ENCODE measurements around the gene F2RL3.

F2RL3 gene

DNA sequence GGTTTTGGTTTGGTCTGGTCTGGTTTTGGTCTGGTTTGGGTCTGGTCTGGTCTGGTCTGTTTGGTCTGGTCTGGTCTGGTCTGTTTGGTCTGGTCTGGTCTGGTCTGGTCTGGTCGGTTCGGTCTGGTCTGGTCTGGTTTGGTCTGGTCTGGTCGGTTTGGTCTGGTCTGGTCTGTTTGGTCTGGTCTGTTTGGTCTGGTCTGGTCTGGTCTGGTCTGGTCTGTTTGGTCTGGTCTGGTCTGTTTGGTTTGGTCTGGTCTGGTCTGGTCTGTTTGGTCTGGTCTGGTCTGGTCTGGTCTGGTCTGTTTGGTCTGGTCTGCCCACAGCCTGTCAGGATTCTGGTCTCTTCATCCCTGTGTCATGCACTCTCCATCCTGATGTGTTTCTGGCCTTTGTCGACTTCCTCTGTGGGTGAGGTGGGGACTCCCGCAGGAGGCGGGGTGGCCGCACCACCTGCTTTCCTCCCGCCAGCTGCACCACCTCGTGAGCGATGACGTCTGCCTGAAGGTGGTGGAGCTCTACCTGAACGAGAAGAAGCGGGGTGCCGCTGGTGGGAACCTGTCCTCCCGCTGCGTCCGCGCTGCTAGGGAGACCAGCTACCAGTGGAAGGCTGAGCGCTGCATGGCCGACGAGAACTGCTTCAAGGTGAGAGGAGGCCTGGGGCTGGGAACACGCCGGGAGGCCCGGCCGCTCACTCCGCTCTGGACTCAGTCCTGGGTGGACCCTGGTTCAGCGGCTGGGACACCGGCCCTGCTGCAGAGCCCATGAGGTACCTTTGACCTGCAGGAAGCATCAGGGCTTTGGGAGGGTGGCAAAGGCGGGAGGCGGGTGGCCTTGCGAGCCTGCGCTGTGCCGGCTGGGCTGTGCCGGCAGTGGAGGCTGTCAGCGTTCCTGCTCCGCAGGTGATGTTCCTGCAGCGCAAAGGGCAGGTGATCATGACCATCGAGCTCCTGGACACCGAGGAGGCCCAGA lies 12.9 kb upstream of the F2RL3 start:
- no peak for DNase-seq

DNA sequence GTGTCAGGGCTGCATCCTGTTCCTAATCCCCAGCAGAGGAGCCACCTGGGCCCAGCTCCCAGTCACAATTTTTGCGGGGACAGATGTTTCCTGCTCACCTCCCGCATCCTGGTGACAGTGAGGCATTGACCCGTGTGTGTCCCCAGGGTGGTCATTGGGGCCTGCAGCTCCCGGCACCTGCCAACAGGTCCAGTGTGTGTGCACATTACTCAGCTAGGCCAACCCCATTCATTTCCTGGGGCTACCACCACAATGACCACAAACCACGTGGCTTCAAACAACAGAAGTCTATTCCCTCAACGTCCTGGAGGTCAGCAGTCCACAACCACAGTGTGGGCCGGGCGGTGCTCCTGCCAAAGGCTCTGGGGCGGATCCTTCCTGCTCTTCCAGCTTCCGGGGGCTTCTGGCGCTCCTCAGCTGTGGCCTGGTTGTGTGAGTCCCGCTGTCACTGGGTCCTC lies 11.9 kb upstream of the F2RL3 start:
- DNase-seq: no peak

GRCh38 chr19:16877581-16877980 lies 11.2 kb upstream of the F2RL3 start:
- no peak for DNase-seq

DNA sequence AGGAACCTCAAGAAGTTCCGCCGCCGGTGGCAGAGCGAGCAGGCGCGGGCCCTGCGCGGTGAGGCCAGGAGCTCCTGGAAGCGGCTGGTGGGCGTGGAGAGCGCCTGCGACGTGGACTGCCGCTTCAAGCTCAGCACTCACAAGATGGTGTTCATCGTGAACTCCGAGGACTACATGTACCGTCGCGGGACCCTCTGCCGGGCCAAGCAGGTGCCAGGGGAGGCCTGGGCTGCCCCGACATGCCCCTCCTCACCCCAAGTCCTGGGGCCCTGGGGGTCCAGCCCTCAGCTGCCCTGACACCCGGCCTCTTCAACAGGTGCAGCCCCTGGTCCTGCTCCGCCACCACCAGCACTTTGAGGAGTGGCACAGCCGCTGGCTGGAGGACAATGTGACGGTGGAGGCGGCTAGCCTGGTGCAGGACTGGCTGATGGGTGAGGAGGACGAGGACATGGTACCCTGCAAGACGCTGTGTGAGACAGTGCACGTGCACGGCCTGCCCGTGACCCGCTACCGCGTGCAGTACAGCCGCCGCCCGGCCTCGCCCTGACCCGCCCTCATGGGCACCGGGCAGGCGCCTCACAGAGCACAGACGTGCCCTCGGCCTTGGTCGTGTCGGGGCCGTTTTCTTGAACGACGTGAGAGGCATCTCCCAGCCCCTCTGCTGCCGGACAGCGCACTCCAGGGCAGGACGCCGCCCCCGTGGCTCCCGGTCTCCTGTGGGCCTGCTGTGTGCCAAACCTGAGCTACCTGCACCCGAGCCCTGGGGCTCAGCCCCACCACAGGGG lies 10.4 kb upstream of the F2RL3 start:
- no peak for DNase-seq

DNA sequence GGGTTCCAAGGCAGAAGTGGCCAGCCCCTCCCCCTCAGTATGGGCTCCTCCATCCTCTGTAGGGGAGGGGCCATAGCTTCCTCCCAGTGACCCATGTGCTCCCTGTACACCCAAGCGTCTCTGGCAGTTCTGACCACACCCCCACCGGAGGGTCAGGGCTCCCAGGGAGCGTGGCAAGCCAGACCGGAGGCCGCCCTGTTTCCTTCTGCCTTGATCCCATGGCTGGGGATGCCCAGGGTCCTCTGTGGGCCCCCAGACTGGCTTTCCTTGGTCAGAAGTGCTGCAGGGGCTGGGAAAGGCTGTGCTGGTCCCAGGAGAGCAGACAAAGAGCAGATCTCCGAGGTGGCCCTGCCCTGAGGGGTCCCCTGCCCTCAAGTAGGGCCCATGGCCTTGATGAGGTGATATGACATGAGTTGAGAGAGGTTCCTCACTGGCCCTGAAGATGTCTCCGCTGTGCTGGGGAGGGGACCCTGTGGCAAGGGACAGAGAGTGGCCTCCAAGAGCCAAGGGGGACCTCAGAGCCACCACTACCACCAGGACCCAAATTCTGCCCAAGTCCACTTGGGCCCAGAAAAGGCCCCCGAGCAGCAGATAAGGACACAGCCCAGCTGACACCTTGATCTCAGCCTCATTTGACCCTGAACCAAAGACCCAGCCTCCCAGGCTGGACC lies 7.8 kb upstream of the F2RL3 start:
- DNase-seq: no peak

DNA sequence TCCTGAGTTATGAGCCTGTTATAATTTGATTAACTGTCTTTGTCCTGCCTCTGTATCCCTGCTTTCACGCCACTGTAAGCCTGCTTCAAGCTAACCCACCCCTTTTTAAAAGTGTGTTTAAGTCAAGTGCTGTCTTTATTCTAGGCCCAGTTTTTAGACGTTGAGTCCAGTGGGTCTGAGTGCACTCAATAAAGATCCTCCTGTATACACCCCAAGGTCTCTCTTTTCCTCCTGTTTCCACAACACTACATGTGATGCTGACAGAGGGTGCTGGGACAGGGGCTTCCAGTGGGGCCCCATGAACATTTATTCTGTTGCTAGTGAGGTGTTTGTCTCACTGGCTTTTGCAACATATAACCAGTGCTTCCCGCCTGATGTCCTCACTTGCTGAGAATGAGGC lies 6.7 kb upstream of the F2RL3 start:
- DNase-seq: no peak

DNA sequence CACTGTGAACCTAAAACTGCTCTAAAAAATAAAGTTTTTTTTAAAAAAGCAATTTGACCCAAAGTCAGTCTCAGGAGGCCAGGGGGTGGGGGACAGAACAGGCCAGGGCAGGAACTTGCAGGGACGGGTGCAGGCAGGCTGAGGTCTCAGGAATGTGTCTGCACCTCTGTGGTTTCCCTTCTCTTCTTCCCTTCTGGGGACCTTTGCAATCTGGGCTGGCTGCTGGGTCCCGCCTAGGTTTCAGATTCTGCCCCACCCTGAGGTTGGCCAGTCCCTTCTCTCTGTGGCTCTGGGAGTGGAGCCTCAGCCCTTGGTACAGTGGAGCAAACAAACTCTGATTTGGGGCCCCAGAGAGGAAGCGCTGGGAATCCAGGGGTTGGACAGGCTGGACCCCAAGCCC lies 5.3 kb upstream of the F2RL3 start:
- no peak for DNase-seq

DNA sequence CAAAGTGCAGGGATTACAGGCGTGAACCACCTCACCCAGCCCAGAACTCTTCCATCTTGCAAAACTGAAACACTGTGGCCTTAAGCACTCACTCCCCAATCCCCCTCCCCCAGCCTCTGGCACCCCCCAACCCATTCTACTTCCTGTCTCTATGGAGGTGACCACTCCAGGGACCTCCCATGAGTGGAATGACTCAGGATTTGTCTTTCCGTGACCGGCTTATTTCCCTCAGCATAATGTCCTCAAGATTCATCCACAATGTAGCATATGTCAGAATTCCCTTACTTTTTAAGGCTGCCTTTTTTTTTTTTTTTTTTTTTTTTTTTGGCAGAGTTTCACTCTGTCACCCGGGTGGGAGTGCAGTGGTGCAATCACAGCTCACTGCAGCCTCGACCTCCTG lies 3.6 kb upstream of the F2RL3 start:
- DNase-seq: no peak

- no peak for DNase-seq
Measured at GRCh38 chr19:16886305-16886880, 2.4 kb upstream of the F2RL3 start.

- DNase-seq: no peak
Measured at GRCh38 chr19:16887353-16888265, 1.2 kb upstream of the F2RL3 start.

DNA sequence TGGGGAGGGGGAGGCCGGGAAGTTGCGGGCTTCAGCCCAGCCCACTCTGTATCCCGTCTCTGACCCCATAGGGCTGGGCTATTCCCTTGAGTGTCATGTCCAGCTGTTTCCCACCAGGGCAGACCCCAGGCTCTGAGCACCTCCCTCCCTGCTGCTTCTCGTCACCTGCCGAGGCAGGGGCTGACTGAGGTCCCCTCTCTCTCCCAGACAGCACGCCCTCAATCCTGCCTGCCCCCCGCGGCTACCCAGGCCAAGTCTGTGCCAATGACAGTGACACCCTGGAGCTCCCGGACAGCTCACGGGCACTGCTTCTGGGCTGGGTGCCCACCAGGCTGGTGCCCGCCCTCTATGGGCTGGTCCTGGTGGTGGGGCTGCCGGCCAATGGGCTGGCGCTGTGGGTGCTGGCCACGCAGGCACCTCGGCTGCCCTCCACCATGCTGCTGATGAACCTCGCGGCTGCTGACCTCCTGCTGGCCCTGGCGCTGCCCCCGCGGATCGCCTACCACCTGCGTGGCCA lies 625 bp downstream of the F2RL3 start:
- no peak for DNase-seq

- DNase-seq: no peak
Measured at GRCh38 chr19:16889883-16890460, 1.2 kb downstream of the F2RL3 start.

DNA sequence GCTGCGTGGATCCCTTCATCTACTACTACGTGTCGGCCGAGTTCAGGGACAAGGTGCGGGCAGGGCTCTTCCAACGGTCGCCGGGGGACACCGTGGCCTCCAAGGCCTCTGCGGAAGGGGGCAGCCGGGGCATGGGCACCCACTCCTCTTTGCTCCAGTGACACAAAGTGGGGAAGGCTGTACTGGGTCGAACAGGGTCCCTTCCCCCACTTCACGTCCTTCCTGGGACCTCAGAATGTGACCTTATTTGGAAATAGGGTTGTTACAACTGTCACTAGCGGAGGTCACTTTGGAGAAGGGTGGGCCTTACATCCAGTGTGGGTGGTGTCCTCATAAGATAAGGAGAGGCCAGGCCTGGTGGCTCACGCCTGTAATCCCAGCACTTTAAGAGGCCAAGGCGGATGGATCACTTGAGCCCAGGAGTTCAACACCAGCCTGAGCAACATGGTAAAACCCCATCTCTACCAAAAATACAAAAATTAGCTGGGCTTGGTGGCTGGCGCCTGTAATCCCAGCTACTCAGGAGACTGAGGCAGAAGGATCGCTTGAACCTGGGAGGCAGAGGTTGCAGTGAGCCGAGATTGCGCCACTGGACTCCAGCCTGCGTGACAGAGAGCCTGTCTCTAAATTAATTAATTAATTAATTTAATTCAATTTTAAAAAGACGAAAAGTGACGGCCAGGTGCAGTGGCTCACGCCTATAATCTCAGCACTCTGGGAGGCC lies 1.8 kb downstream of the F2RL3 start:
- DNase-seq: no peak

DNA sequence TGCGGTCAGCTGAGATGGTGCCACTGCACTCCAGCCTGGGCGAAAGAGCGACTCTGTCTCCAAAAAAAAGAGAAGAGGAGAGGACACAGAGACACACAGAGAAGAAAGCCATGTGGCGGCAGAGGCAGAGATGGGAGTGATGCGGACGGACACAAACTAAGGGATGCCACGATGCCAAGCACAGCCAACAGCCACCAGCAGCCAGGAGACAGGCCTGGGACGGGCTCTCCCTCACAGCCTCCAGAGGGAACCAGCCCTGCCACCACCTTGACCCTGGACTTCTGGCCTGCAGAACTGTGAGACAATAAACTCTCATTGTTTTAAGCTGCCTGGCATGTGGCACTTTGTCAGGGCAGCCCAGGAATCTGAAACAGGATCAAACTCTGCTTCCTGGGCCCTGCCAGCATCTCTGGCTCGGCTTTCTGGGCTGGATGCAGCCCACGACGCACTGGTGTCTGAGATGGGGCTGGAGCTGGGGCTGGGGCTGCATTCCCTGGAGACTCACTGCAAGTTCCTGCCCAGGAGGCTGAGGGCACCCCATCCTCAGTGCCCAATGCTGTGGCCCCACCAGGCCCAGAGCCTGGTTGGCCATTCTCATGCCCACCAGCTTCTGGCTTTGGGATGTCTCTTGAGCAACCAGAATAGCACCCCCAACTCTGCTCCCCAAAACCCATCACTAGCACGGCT lies 3.0 kb downstream of the F2RL3 start:
- DNase-seq: no peak

DNA sequence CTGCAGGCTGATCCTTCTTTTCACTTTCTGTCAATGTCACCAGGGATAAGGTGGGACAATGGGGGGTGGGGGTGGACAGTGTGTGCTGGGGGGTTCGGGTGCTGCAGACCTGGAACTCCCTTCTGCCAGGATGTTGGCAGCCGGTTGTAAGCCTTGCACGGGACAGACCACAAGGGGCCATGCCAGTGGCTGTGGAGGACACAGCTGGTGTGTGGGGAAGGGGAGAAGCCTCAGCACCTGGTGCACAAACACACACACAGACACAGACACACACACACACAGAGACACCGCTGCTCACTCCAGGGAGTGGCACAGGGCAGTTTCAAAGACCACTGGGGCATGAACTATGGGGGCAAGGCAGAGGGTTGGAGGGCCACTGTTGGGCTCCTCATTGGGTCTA lies 3.6 kb downstream of the F2RL3 start:
- no peak for DNase-seq

DNA sequence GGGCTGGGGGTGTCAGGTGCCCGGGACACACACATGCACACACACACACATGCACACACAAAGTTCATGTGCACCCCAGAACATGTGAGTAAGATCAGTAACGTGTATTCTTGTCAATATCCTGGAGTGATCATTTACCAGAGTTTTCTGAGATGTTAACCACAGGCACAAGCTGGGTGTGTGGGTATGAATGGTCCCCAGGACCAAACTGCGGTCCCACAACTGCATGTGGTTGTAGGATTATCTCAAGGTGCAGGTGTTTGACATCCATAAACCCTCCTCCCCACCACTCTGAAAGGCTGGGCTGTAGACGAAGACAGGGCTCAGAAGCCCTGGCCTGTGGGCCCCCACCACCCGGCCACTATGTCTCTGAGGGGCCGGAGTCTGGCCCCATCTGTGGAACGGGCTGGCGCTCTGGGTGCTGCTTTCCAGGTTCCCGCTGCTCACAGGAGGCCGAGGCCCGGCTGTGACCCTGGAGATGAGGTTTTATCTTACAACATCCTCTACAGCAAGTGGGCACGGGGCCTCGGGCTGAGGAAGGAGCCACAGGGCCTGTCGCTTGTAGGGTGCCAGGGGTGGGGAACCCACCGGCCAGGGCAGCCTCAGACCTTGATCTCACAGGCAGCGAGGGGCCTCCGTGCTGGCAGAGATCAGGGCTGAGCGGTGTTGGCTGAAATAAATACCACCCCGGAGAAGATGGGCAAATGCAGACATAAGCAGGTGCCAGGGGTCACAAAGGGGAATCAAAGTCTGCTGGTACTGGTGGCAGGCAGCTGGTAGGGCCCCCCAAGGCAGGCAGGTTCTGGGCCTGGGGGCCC lies 4.3 kb downstream of the F2RL3 start:
- no peak for DNase-seq

DNA sequence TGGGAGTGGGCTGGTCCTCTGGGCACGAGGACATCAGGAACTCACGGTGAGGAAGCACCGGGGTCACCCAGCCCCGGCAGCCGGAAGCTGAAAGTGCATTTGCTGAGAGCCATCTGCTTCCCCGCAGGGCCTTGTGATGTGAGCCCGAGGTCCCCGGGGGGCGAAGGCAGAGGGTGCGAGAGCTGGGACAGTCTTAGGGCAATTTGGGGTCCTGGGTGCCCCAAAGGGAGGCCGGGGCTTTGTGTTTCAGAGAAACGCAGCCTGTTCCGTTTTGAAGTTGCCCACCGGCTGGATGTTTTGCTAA lies 4.8 kb downstream of the F2RL3 start:
- DNase-seq: no peak

DNA sequence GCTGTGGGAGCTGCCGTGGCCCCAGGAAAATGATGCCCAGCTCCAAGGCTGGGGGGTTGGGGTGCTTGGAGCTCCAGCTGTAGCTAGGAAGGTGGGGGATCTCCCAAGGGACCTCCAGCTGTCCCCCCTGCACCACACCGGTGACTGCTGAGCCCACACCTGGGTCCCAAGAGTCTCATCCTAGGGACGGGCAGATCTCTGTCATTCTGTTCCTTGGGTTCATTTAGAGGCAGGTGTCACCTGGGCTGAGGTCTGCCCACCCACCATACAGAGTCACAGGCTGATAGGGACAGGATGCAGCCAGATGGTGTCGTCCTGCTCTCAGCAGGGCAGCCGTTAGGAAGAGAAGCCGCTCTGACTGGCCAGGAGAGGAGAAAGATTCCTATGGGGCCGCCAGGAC lies 5.3 kb downstream of the F2RL3 start:
- DNase-seq: no peak

GRCh38 chr19:16895467-16896145 lies 6.8 kb downstream of the F2RL3 start:
- no peak for DNase-seq
